HG03460 (cell line): Measurements from ENCODE around the gene KICS2.
"Not testable (repeated sequence)": the region's sequence is repeated elsewhere in the genome, so short reads cannot be mapped to it uniquely, and the experiment has no call there.

Experiments
- ATAC-seq: cut with Tn5 transposase; IDR thresholded peaks from one replicate; pipeline ENCODE4 v1.9.1; 2021; ENCODE audit not compliant: unreplicated experiment

Gene KICS2

DNA sequence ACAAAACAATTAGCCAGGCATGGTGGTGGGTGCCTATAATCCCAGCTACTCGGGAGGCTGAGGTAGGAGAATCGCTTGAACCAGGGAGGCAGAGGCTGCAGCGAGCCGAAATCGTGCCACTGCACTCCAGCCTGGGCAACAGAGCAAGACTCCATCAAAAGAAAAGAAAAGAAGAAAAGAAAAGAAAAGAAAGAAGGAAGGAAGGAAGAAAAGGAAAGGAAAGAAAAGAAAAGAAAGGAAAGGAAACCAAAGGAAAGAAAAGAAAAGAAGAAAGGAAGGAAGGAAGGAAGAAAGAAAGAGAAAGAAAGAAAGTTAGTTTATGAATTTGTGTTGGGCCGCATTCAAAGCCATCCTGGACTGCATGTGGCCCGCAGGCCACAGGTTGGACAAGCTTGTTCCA is 4.5 kb downstream of the KICS2 start:
- not testable (repeated sequence) for ATAC-seq

DNA sequence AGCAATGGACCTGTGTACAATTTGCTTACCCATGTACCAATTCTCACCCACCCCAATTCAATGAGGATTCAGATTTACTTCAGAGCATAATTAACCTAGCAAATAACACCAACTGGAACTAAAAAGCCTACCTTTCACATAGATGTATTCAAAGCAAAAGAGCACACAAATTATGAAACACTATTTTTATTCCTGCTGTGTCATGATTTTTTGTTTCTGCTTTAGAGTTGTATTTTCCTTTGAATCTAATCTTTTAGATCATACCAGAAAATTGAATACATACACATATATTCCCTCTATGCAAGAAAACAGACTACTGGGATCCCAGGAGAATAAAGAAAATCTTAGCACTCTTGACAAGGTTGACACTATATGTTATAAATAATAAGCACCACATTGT is 5.9 kb downstream of the KICS2 start:
- ATAC-seq = no peak

DNA sequence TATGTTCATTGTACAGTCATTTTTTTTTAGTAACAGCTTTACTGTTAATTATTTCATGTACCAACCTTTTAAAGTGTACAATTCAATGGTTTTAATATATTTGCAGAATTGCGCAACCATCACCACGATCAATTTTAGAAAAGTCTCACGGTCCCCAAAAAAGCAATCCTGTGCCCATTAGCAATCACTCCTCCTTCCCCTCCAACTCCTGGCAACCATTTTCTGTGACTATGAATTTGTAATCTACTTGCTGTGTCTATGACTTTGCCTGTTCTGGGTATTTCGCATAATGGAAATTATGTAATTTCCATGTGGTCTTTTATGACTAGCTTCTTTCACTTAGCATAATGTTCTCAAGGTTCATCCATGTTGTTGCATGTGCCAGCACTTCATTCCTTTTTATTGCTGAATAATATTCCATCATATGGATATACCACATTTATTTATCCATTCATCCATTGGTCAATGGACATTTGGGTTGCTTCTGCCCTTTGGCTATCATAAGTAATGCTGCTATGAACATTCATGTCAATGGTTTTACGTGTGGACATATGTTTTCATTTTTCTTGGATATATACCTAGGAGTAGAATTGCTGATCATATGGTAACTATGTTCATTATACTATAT is 9.9 kb downstream of the KICS2 start:
- ATAC-seq = no peak

DNA sequence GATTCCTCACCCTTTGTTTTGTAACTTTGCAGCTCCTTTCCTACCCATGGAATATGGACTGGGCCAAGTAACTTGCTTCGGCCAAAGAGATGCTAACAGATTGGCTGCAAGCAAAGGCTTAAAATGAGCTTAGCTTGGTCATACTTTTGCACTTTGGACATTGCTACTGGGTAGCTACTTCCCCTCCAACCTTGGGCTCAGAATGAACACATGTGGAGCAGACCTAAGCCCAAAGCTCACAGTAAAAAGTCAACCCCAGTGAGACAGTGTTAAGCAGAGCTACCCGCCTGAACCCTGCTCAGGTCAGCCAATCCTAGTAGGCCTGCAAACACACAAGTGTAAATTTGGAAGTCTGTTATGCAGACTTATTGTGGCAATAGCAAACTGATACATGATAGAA is 14.6 kb downstream of the KICS2 start:
- no peak for ATAC-seq

DNA sequence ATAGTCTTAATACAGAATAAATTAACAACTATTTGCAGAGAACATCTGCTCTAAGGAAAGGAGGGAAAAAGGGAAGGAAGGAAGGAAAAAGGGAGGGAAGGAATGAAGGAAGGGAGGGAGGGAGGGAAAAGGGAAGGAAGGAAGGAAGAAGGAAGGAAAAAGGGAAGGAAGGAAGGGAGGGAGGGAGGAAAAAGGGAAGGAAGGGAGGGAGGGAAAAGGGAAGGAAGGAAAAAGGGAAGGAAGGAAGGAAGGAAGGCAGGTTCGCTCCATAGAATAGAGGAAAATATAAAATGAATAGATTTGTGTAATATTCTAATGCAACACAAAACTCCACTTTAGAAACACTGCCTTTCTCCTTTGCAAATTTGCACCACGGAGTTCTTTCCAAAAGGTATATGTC is 16.6 kb downstream of the KICS2 start:
- no peak for ATAC-seq

DNA sequence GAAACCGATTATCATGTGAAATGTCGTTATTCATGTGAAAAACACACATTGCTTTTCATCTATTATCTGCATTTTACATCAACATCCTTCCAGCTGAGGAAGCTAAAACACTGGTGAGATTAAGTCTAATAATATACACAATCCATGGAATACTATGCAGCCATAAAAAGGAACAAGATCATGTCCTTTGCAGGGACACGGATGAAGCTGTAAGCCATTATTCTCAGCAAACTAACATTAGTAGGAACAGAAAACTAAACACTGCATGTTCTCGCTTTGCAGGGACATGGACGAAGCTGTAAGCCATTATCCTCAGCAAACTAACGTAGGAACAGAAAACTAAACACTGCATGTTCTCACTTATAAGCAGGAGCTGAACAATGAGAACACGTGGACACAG is 18.3 kb downstream of the KICS2 start:
- no peak for ATAC-seq

DNA sequence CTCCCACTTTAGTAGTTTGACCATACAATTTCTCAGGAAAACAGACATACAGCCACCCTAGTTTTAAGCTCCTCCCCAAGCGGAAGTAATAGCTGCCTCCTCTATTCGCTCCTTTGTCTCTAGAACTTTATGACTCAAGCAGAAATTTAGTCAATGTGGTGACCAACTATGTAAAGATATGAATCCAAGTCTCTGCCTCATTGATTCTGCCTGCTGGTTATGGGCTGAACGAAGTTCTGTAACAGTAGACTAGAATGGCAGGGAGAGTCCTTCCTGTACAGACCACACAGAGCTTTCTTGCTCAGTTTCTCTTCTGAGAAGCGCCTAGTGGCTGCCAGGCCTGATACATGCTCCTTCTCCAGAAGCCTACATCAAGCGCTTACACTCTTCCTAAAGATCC is 19.1 kb downstream of the KICS2 start:
- ATAC-seq = no peak

DNA sequence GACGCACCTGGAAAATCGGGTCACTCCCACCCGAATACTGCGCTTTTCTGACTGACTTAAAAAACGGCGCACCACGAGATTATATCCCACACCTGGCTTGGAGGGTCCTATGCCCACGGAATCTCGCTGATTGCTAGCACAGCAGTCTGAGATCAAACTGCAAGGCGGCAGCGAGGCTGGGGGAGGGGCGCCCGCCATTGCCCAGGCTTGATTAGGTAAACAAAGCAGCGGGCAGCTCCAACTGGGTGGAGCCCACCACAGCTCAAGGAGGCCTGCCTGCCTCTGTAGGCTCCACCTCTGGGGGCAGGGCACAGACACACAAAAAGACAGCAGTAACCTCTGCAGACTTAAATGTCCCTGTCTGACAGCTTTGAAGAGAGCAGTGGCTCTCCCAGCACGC is 26.3 kb downstream of the KICS2 start:
- not testable (repeated sequence) for ATAC-seq

DNA sequence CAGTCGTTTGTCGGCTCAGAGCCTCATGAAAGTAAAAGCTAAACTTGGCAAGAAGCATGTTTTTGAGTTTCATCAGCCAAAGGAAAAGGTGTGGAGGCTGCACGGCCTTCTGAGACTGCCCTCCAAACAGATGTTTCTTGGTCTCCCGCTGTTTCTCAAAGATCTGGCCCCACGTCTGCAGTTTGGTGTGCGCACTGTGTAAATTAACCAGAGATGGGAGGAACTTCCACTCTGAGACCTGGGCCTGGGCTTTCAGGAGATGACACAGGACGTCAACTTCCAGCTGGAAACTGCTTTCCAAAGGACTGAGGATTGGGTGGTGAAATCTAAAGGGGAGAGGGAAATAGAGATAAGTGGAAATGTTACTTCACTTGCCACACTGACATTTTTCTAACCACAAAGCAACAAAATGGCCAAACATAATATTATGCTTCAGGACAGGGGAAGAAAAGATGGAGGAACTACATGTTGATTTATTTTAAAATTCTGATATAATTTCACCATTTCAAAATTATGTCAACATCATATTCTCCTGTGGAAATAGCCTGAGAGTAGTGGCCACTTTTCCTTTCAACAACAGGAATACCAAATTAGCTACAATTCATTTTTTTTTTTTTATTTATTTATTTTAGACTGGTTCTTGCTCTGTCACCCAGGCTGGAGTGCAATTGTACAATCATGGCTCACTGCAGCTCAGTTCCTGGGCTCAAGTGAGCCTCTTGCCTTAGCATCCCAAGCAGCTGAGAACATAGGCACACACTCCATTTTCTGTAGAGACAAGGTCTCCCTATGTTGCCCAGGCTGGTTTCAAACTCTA is 27.6 kb downstream of the KICS2 start:
- ATAC-seq = no peak

DNA sequence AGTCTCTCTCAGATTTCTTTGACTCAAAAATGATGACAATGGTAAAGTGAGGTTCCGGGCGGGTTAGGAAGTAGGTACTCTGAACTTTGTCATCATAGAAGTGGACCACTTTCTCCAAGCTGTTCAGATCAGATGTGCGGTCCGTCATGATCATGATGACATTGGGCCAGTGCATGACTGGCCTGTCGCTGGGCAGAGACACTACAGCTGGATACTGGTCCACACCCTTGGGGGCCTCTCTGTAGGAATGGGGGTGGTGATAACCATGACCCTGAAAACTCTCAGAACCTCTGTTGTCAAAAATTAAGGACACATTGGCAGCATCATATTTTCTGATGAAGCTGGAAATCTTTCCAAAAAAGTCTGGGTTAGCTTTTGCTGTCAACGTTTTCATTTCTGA is 28.2 kb downstream of the KICS2 start:
- ATAC-seq = no peak

DNA sequence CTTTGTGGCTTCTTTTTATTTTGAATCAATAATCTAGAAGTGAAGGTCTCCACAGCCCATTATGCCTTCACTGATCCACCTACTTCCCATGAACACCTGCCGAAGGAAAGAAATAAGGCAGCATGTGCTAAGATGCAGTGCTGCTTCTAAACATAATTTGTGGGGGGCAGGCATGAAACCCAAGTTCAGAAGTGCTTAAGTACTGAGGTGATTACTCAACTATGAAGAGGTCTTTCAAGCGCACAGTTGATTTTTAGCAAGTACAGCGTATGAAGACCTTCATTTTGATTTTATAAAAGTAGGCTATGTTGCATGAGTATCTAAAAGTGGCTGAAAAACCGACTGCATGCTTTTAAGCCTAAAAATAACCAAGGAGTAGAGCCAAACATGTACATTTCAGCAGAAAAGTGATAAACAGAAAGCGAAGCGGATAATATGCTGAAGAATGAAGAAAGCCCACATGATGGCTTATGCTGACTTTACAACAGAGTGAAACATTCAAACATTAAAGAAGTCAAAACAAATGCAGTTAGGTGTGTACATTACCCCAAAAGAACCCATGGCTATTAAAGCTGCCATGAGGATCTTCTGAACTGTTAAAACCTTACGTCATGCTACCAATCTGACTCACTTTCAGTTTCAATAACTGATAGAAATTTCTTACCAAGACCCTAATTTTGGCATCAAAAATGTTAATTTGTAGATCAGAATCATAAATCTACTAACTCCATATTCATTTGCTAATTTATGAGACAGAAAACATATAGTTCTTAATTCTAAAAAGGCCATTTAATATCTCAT is 29.3 kb downstream of the KICS2 start:
- peak; percentile 93 for ATAC-seq

DNA sequence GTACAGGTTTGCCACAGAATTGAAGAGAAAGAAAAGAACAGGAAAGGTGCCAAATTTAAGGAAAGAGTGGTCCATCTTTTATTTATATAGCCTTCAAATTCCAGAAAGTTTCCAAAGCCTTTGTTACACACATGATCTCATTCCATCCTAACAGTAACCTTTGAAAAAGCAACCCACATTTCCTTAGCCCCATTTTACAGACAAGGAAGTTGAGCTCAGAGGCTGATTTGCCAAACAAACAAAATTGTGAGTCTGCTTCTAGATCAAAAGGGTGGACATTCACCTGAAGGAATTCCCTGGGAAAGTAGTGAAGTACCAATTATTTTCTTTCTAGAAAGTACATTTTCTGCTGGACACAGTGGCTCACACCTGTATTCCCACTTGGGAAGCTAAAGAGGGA is 32.0 kb downstream of the KICS2 start:
- no peak for ATAC-seq

DNA sequence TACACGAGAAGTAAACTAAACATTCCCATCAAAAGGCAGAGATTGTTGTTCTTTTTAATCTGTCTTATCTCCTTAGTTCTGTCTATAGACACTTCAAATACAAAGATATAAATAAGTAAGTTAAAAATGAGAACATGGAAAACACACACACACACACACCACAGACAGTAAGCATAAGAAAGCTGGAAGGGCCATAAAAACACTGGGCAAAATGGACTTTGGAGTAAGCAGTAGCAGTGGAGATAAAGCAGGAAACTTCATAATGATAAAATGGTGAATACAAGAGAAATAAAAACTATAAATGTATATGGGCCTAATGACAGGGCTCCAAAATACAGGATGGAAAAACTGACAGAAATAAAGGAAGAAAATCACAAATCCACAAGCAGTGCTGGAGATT is 32.6 kb downstream of the KICS2 start:
- no peak for ATAC-seq

DNA sequence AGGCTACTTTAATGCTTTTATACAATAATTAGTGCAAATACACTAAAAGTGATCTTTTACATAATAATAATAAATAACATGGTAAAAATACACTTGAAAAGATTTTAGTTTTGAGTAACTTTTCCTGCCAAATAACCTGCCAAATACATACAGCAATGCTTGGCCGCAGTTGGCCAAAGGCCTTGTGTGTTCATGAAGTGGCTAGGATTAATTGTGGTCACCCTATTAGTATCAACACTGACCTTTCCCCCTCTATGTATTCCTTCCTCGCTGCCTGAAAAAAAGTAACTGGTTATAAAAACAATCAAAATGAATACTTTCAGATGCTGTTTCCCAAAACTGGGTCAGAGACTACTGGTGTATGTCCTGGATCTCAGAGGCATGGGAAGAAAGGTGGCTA is 34.3 kb downstream of the KICS2 start:
- no peak for ATAC-seq

DNA sequence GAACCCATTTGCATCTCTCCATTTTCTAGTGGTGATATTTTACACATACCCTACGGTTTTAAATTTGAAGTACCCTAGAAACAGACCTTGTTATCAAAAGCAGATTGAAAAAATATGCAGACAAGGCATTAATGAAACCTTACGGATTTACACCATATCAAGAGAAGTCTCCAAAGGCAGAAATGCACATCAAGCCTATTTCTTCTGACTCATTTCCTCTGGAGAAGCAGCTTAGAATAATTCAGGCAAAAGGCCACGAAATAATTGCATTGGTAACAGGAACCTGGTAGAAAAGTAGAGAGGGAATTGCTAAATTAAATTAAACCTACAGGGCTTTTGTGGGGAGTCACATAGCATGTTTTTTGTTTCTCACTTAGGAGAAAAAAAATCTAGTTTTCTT is 34.7 kb downstream of the KICS2 start:
- ATAC-seq = no peak

DNA sequence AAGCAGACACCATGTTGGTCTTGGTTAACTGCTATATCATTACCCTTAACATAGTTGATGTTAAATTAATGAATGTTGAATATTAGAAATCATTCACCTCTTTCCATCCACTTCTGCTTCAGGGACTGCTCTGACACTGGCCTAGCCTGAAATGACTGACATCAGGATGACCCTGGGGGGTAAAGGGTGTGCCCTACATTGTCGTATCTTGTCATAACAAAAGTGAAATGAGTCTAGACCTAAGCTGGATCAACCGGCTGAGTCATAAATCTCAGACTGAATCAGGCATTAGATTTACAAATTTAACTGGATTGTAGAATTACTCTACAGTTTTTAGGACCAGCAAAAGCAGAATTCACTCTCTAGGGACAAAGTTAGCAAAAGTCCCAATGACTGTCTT is 35.3 kb downstream of the KICS2 start:
- ATAC-seq = peak; percentile 71

DNA sequence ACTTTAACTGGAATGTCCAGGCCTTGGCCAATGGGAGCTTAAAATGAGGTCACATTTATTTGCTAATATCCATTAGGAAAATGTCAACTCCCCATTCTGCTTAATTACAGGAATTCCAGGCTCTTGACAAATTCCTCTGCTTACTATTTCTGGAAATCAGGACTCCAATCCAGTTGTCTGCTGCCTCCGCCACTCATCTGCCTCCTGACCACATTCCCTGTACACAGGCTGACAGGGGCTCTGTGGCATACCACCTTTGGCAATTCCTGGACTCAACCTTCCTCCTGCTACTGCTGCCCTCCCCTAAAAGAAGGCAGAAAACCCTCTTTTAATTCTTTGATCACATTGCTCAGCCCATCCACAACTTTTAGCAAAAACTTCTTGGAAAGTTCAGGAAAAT is 37.9 kb downstream of the KICS2 start:
- ATAC-seq = no peak

DNA sequence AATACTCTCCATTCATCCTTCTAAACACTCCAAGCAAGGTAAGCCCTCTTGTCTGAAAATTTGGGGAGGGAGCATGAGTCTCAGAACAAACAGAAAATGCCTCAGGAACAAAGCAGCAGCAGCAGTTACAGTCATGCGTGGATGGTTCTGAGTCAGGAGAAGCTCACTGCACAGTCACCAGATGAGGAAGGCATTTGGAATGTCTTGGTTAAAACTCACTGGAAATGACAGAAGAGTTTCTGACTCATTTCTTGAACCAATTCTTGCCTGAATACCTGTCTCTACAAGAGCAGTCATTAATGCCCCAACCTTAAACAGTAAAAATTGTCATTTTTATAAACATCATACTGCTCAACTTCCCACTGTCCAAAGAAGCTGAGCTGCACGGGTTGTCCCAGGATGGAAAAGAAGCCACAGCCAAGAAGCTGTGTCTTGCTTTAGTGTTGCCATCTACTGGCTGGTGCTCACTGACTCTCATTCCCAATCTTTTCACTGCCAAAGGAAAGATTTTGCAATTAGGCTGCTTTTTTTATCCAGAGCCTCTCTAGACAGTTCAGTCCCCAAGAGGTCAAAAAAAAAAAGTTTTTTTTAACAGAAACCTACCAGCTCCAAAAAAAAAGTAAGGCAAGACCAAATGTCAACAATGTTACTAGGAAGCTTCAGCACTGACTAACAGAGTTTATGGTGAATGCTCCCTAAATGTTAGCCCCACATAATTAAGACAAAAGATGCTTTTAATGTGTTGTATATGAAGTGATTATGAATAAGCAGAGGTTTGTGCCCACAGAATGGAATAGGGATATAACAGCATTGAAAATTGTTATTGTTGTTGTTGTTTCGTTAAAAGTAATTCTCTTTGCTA is 40.4 kb downstream of the KICS2 start:
- ATAC-seq = no peak

DNA sequence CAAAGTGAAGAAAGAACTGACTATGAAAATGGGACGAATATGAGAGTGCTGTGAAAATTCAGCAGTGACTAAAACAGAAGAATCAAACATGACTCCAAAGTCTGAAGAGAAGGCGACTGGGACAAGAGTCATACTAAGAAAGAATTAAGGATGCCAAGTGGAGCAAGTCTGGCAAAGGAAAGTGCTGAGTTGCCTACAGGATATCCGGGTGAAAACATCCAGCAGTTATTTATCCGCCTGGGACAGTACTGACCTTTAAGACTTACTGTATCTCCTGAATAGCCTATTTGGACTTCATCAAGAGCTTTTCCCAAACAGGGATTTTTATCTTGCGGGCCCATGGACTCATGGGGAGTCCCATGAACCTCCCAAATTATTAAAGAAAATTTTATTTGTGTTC is 41.1 kb downstream of the KICS2 start:
- no peak for ATAC-seq

DNA sequence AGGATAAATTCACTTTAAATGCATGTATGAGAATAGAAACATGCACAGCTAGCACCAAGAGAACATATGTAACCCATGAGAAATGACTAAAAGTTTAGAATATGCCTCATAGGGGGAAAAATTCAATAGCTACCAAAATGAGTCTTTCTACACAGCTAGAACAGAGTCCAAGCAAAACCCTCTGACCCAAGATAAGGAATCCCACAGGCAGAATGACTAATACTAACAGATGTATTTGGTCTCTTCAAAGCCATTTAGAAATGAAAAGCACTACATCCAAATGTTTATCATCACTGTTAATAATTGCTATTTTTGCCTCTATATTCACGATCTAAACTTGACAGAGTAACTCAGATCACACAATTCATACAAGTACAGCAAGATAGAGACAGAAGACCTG is 44.0 kb downstream of the KICS2 start:
- no peak for ATAC-seq

DNA sequence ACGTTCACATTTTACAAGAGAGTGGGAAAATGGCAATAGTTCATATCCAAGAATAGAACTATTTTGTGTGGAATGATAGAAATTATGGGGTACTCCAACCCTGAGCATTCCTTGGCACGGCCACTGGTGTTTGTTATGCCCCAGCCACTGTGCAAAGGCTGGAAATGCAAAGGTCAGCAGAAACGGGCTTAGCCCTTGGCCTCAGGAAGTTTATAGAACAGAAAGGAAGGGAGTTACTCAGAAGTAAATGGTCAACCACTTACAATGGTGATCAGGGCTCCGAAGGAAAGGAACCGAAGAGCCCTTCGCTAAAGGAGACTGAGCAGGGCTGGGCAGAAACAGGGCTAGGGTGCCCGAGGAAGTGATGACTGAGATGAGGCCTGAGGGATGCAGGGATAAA is 45.1 kb downstream of the KICS2 start:
- no peak for ATAC-seq
